Measurements from ENCODE around the gene BCORL1. TPM values are rescaled to one million over a fixed set of nuclear protein-coding genes. Genes with fewer than 3 reads are reported as not detected.

The BCORL1 gene
- total RNA-seq, 2 donors from 2014 or later = 8.0 to 10.8 TPM

Other genes starting within 250 kb of the BCORL1 start
- gene XPNPEP2, start 243.7 kb upstream of the BCORL1 start, total RNA-seq = under 1 TPM; 0.25 to 0.83 TPM
- 100 to 1,000 TPM; 114 to 116 TPM for gene SASH3, start 202.7 kb upstream of the BCORL1 start, total RNA-seq
- gene ZDHHC9, start 138.7 kb upstream of the BCORL1 start, total RNA-seq = 1 to 10 TPM; 5.0 to 5.5 TPM
- 10 to 100 TPM; 11.3 to 12.3 TPM for gene UTP14A, start 76.5 kb upstream of the BCORL1 start, total RNA-seq
- 10 to 100 TPM; 28.4 to 34.6 TPM for gene ELF4, start 127.9 kb downstream of the BCORL1 start, total RNA-seq
- 10 to 100 TPM; 14.7 to 14.8 TPM for gene AIFM1, start 183.2 kb downstream of the BCORL1 start, total RNA-seq
- gene RAB33A, start 189.3 kb downstream of the BCORL1 start, total RNA-seq = 1 to 10 TPM; 2.2 to 5.0 TPM

All from T-helper 17 cell (primary cell).